Tibial nerve (tissue), 3 donors: Measurements from ENCODE around the gene SLC25A21.

Experiments used
- POLR2A ChIP-seq, 2 donors: fragments of 450-650 bp; IDR thresholded peaks; one replicate each; pipeline ENCODE4 v1.6.1; 2017; ENCODE audit warnings: antibody characterized with exemption in 2 of 2, mild to moderate bottlenecking in 2 of 2, moderate library complexity in 2 of 2
- TF ChIP-seq, protein P1 (sequence below), 5 experiments: fragments of 200-600 bp in 3 of 5; fragments of 450-650 bp in 2 of 5; sonication (generic) in 3 of 5; IDR thresholded peaks; one replicate each; pipeline ENCODE4 v1.5.1; 2016 to 2019; ENCODE audit warnings: antibody characterized with exemption in 5 of 5, mild to moderate bottlenecking in 3 of 5, moderate library complexity in 2 of 5

DNA sequence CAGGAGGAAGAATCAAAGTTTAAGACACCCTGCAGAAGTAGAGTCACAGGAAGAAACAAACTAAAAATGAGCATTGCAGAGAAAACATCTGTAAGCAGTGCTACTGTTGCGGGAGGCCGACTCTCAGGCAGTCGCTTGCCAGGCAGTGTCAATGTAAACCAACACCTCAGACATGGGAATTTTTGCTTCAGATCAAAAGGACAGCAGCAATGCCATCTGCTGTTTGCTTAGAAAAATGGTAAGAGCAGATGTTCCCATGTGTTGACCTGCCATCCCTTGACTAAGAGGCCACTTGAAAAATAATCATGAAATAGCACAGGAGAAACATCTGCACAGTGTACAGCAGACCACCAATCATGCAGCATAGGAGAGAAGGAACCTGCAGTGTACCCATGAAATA lies 196.6 kb downstream of the SLC25A21 start:
- no peak for TF ChIP-seq POLR2A (IDR thresholded peaks at IDR 0.05)
- TF ChIP-seq, protein P1, sequence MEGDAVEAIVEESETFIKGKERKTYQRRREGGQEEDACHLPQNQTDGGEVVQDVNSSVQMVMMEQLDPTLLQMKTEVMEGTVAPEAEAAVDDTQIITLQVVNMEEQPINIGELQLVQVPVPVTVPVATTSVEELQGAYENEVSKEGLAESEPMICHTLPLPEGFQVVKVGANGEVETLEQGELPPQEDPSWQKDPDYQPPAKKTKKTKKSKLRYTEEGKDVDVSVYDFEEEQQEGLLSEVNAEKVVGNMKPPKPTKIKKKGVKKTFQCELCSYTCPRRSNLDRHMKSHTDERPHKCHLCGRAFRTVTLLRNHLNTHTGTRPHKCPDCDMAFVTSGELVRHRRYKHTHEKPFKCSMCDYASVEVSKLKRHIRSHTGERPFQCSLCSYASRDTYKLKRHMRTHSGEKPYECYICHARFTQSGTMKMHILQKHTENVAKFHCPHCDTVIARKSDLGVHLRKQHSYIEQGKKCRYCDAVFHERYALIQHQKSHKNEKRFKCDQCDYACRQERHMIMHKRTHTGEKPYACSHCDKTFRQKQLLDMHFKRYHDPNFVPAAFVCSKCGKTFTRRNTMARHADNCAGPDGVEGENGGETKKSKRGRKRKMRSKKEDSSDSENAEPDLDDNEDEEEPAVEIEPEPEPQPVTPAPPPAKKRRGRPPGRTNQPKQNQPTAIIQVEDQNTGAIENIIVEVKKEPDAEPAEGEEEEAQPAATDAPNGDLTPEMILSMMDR (IDR thresholded peaks at IDR 0.05), result no peak
